IPS-18a (cell line): ENCODE results near the gene HCFC1.

Experiments used
- H3K27ac ChIP-seq: one replicate; pipeline ENCODE4 v1.5.1; 2013; ENCODE audit warnings: low read length
- H3K27me3 ChIP-seq: one replicate; pipeline ENCODE4 v1.6.1; 2013; ENCODE audit warnings: mild to moderate bottlenecking, low read length; ENCODE audit not compliant: control insufficient read depth, insufficient read depth
- H3K36me3 ChIP-seq: one replicate; pipeline ENCODE4 v1.6.1; 2013; ENCODE audit warnings: low read depth, low read length; ENCODE audit not compliant: control insufficient read depth
- H3K4me1 ChIP-seq: one replicate; pipeline ENCODE4 v1.6.1; 2013; ENCODE audit warnings: low read depth, low read length; ENCODE audit not compliant: control insufficient read depth
- H3K4me3 ChIP-seq: one replicate; pipeline ENCODE4 v1.5.1; 2013; ENCODE audit warnings: low read length
- H3K9ac ChIP-seq: one replicate; pipeline ENCODE4 v1.6.1; 2013; ENCODE audit warnings: mild to moderate bottlenecking, low read length, moderate library complexity
- H3K9me3 ChIP-seq: one replicate; pipeline ENCODE4 v1.6.1; 2013; ENCODE audit warnings: low read depth, low read length; ENCODE audit not compliant: control insufficient read depth

The HCFC1 gene

GRCh38 chrX:153969904-153970356, 1.7 kb downstream of the HCFC1 start:
- H3K36me3 ChIP-seq = no peaks in the 10 kb centered on the region
- H3K4me3 ChIP-seq = peak overlapping the region; percentile 87
- H3K27me3 ChIP-seq = no peaks in the 10 kb centered on the region
- no peak overlapping the region for H3K27ac ChIP-seq
- no peak overlapping the region for H3K9ac ChIP-seq
- H3K4me1 ChIP-seq = peaks cover 7% of the 10 kb centered on the region
- peaks cover 4% of the 10 kb centered on the region for H3K9me3 ChIP-seq

- Histone ChIP-seq H3K27me3 (no peaks in the 10 kb centered on the region), H3K36me3 (no peaks in the 10 kb centered on the region), H3K9me3 (peaks cover 4% of the 10 kb centered on the region), H3K27ac (no peak overlapping the region), H3K9ac (no peak overlapping the region), H3K4me1 (peaks cover 7% of the 10 kb centered on the region), H3K4me3 (peak overlapping the region; percentile 87)
Observed at GRCh38 chrX:153969125-153969903, 2.3 kb downstream of the HCFC1 start.

DNA sequence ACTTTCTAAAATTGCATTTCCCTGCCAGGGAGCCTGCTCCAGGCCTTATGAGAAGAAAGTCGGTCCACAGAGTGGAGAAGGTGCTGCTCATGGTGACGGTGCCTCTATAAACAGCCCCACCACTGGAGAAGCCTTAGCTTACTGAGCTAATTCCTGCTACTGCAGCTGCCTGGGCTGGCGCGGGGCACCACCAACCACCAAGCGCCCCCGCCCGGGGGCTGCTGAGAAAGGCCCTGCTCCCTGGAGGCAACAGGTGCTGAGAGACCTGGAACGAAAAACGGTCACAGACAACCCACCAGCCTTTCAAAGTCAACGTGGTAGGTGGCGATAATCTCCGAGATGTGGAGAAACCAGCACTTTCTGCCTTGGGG, 2.9 kb downstream of the HCFC1 start:
- H3K9ac ChIP-seq = no peak overlapping the region
- H3K27me3 ChIP-seq = no peaks in the 10 kb centered on the region
- H3K36me3 ChIP-seq = peaks cover 2% of the 10 kb centered on the region
- H3K4me3 ChIP-seq = peak overlapping the region; percentile 87
- no peak overlapping the region for H3K27ac ChIP-seq
- peaks cover 7% of the 10 kb centered on the region for H3K4me1 ChIP-seq
- peaks cover 4% of the 10 kb centered on the region for H3K9me3 ChIP-seq

DNA sequence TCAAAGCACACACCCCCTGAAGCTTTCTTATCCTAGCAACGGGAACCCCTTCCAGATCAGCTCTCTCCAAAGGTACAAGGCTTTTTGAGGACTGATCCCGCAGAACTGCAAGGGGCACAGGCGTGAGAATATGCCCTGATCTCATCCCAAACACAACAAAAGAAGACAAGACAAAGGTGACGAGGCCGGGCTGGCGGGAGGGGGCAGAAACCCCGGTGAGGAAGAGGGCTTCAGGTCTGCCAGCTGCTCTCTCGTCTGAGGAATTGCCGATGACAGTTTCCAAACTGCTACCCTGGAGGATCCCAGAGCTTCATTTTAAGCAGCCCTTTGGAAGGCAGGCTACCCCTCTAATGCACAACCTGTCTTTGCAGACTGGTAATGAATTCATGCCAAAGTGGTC, 3.4 kb downstream of the HCFC1 start:
- no peak overlapping the region for H3K27ac ChIP-seq
- peaks cover 7% of the 10 kb centered on the region for H3K4me1 ChIP-seq
- no peak overlapping the region for H3K9ac ChIP-seq
- peaks cover 4% of the 10 kb centered on the region for H3K9me3 ChIP-seq
- peaks cover 4% of the 10 kb centered on the region for H3K36me3 ChIP-seq
- no peaks in the 10 kb centered on the region for H3K27me3 ChIP-seq
- peak overlapping the region; percentile 87 for H3K4me3 ChIP-seq

DNA sequence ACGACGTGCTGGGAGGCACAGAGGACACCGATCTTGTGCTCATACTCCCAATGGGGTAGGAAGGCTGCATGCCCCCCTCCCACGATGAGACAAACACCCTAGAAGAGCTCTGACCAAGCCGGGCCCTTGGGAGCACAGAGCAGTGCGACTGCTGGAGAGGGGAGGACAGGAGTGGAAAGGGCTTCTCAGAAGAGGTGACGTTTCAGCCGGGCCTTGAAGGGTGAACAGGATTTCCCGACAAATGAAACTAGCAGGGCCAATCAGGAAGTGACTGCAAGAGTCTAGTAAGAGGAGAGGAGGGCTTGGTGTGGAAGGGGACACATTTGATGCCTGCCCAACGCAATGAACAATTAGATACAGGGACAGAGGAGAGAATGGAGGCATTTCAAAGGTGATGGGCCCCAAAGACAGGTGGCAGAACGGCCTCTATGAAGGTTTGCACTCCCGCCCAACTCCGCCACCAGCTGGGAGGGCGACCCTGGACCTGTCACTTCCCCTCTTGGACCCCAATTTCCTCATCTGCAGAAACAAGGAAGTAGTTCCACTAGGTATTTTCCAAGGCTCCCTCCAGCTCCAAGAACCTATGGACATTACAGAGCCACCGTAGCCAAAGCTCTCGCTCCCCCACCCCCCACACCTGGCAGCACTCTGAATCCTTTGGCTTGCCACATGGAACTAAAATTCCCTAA, 3.9 kb downstream of the HCFC1 start:
- H3K4me3 ChIP-seq = peak overlapping the region; percentile 87
- no peak overlapping the region for H3K27ac ChIP-seq
- H3K9me3 ChIP-seq = peaks cover 4% of the 10 kb centered on the region
- H3K9ac ChIP-seq = no peak overlapping the region
- H3K4me1 ChIP-seq = peaks cover 7% of the 10 kb centered on the region
- H3K36me3 ChIP-seq = peaks cover 9% of the 10 kb centered on the region
- no peaks in the 10 kb centered on the region for H3K27me3 ChIP-seq

DNA sequence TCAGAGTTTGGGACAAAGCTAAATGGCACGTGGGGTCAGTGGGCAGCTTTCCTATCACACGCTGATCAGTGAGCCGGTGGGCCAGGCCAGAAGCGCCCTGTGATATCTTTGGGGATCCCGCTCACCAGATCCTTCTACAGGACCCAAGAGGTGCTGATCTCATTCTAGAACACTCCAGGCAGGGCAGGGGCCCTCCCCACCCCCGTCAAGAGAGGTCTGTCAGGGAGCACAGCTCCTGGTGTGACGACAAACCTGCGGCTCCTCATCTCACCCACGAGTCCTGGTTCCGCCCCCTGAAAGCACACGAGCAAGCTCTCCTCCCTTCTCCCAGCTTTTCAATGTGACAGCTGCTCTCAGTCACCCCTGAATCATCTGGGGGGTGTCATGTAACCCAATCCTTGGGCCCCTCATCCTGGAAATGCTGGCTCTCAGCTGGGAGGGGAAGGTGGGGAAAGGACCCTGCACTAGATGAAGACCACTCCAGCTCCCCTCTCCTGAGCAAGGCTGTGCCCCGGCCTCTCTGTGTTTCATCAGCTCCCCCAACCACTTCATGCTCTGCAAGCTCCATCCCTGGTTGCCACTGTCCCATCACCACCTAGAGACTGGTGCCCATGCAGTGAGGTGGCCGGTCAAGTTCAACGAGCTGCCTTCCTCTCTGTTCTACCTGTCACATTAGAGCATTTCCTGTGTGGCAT, 4.6 kb downstream of the HCFC1 start:
- Histone ChIP-seq H3K27me3 (no peaks in the 10 kb centered on the region), H3K9ac (no peak overlapping the region), H3K36me3 (peaks cover 16% of the 10 kb centered on the region), H3K4me3 (no peak overlapping the region), H3K27ac (no peak overlapping the region), H3K9me3 (peaks cover 4% of the 10 kb centered on the region), H3K4me1 (peaks cover 7% of the 10 kb centered on the region)

DNA sequence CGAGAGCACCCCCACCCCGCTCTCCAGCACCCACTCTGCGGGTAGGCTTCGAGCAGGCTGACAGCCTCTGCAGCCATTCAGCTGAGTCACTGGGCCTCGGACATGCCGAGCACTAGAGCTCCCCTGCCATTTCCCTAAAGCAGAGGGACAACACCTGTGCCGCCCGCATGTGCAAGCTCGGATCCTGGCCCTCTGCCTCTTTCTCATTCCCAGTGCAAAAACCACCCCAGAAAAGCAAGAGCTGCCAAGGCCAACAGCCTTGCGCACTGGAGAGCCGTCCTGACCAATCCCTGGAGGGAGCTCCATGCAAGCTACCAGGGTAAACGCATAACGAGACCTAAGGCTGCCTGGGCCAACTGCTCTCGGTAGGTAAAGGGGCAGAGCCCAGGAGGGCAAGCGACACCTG, 5.3 kb downstream of the HCFC1 start:
- Histone ChIP-seq H3K9me3 (peaks cover 9% of the 10 kb centered on the region), H3K4me1 (peaks cover 7% of the 10 kb centered on the region), H3K36me3 (peaks cover 23% of the 10 kb centered on the region), H3K27me3 (no peaks in the 10 kb centered on the region), H3K27ac (no peak overlapping the region), H3K9ac (no peak overlapping the region), H3K4me3 (no peak overlapping the region)

DNA sequence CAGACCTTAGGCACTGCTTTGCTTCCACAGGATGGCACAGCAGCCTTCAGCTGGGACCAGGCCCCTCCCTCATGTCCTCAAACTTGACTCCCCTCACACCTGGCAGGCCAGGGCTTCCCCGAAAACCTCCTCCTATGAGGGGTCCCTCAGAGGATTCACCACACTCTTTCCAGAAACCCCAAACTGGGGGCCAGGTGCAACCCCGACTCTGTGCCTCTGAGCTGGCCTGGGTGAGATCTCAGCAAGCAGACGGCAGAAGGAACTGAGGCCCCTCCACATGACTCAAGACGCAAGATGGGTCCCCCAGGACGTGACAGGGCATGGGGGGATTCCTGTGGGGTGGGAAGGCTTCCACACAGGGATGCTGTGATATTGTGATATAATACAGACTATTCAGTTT, 6.2 kb downstream of the HCFC1 start:
- Histone ChIP-seq H3K36me3 (peaks cover 32% of the 10 kb centered on the region), H3K4me3 (no peak overlapping the region), H3K9me3 (peaks cover 11% of the 10 kb centered on the region), H3K27me3 (no peaks in the 10 kb centered on the region), H3K9ac (no peak overlapping the region), H3K27ac (no peak overlapping the region), H3K4me1 (peaks cover 7% of the 10 kb centered on the region)

DNA sequence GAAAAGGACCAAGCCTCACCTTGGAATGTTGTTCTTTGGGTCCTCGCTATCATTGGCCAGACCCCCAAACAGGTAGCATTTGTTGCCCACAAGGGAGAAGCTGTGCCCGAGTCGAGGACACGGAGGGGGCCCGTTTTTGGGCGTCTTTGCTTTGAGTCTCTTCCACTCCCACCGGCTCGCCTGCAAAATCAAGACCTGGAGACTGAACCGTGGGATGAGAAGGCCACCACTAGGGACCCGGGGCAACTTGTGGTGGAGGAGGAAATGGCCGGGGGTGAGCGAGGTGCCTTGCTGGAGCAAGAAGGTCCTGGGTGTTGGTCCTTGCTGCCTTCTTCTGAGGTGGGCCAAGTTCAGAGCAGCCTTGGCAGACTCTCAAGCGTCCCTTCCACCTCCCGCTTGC, 7.5 kb downstream of the HCFC1 start:
- peaks cover 7% of the 10 kb centered on the region for H3K4me1 ChIP-seq
- no peaks in the 10 kb centered on the region for H3K27me3 ChIP-seq
- H3K4me3 ChIP-seq = no peak overlapping the region
- H3K36me3 ChIP-seq = peaks cover 44% of the 10 kb centered on the region
- H3K27ac ChIP-seq = no peak overlapping the region
- H3K9me3 ChIP-seq = peaks cover 11% of the 10 kb centered on the region
- no peak overlapping the region for H3K9ac ChIP-seq

GRCh38 chrX:153963546-153963945, 8.1 kb downstream of the HCFC1 start:
- H3K36me3 ChIP-seq = peaks cover 49% of the 10 kb centered on the region
- H3K9me3 ChIP-seq = peaks cover 11% of the 10 kb centered on the region
- H3K27me3 ChIP-seq = no peaks in the 10 kb centered on the region
- H3K27ac ChIP-seq = no peak overlapping the region
- H3K9ac ChIP-seq = no peak overlapping the region
- H3K4me3 ChIP-seq = no peak overlapping the region
- peaks cover 7% of the 10 kb centered on the region for H3K4me1 ChIP-seq

GRCh38 chrX:153961292-153961691, 10.3 kb downstream of the HCFC1 start:
- Histone ChIP-seq H3K36me3 (peaks cover 71% of the 10 kb centered on the region), H3K4me3 (no peak overlapping the region), H3K9ac (no peak overlapping the region), H3K9me3 (peaks cover 12% of the 10 kb centered on the region), H3K27me3 (no peaks in the 10 kb centered on the region), H3K4me1 (no peaks in the 10 kb centered on the region), H3K27ac (no peak overlapping the region)
